Stromal cell of bone marrow (primary cell): ENCODE measurements around the gene ANKRD24.
"Not testable (repeated sequence)": the region's sequence is repeated elsewhere in the genome, so short reads cannot be mapped to it uniquely, and the experiment has no call there.

Experiments
- DNase-seq: peaks from one replicate; pipeline ENCODE4 v3.0.0-alpha.2; 2012; ENCODE audit warnings: low read depth

The ANKRD24 gene

GRCh38 chr19:4268816-4269430 lies 86.4 kb downstream of the ANKRD24 start:
- DNase-seq: no peak

DNA sequence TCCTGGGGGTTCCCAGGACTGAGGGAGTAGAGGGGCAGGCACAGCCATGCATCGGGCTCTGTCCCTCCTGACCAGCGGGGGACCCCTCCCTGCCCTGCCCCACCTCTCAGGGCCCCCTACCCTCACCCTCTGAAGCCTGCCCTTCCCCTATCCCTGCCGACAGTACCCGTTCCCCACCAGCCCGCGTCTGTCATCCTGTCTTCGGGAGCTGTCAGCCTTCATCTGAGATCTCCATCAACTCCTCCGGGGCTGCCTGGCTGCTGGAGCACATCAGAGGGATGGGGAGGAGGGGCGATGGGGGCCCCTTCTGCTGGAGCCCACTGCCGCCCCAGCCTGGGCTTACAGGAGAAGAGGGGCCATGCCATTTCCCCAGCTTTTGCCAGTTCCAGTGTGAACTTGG lies 90.4 kb downstream of the ANKRD24 start:
- DNase-seq: no peak

GRCh38 chr19:4274321-4274686 lies 91.8 kb downstream of the ANKRD24 start:
- DNase-seq: not testable (repeated sequence)
